Endothelial cell (in vitro differentiated cells): Measurements from ENCODE around the gene PDE4B. TPM values are rescaled to one million over a fixed set of nuclear protein-coding genes. Genes with fewer than 3 reads are reported as not detected.
A peak's percentile ranks its signal among the peaks of the same experiment; 100 is the strongest.

Source experiments
- DNase-seq: peaks from one replicate; pipeline ENCODE4 v3.0.0; 2021; ENCODE audit warnings: low spot score
- H3K27ac Mint-ChIP-seq: one replicate; pipeline ENCODE4 v1.8.0; 2021; ENCODE audit warnings: mixed read lengths, inconsistent platforms; ENCODE audit not compliant: unreplicated experiment
- H3K27me3 Mint-ChIP-seq: one replicate; pipeline ENCODE4 v1.8.0; 2021; ENCODE audit warnings: mild to moderate bottlenecking, moderate library complexity, mixed read lengths, inconsistent platforms; ENCODE audit not compliant: unreplicated experiment
- H3K36me3 Mint-ChIP-seq: one replicate; pipeline ENCODE4 v1.8.0; 2021; ENCODE audit warnings: mild to moderate bottlenecking, low read depth, mixed read lengths, inconsistent platforms; ENCODE audit not compliant: unreplicated experiment
- H3K4me1 Mint-ChIP-seq: one replicate; pipeline ENCODE4 v1.8.0; 2021; ENCODE audit warnings: mild to moderate bottlenecking, mixed read lengths, inconsistent platforms; ENCODE audit not compliant: unreplicated experiment
- H3K4me3 Mint-ChIP-seq: one replicate; pipeline ENCODE4 v1.8.0; 2021; ENCODE audit warnings: mild to moderate bottlenecking, mixed read lengths, inconsistent platforms; ENCODE audit not compliant: unreplicated experiment
- H3K9me3 Mint-ChIP-seq: one replicate; pipeline ENCODE4 v1.8.0; 2021; ENCODE audit warnings: mixed read lengths, inconsistent platforms; ENCODE audit not compliant: unreplicated experiment
- CTCF ChIP-seq: fragments of 200-600 bp; sonication (generic); IDR thresholded peaks from one replicate; pipeline ENCODE4 v1.5.0; 2021; ENCODE audit warnings: antibody characterized with exemption; ENCODE audit not compliant: unreplicated experiment
- total RNA-seq: library from RNA; stranded (reverse); fragmentation: NEBNext Ultra II Directional; extraction: Animal tissue kit (Norgen Biotek cat#: 25700); gene quantifications from one replicate; pipeline ENCODE4 v1.2.1, GENCODE V29; 2021; ENCODE audit not compliant: unreplicated experiment

The PDE4B gene
- total RNA-seq, 1 donor from 2014 or later = 45.6 TPM

GRCh38 chr1:66254785-66255184 lies 462.1 kb downstream of the PDE4B start:
- Mint-ChIP-seq H3K27me3 (peaks cover 2% of the 10 kb centered on the region), H3K4me3 (no peak overlapping the region), H3K9me3 (no peaks in the 10 kb centered on the region), H3K27ac (no peak overlapping the region), H3K36me3 (no peaks in the 10 kb centered on the region), H3K4me1 (peaks cover 25% of the 10 kb centered on the region)
- no peak for TF ChIP-seq CTCF
- no peak for DNase-seq

GRCh38 chr1:66256629-66257572 lies 464.2 kb downstream of the PDE4B start:
- peaks cover 37% of the 10 kb centered on the region for H3K4me1 Mint-ChIP-seq
- no peak for TF ChIP-seq CTCF
- H3K27me3 Mint-ChIP-seq = peaks cover 2% of the 10 kb centered on the region
- H3K4me3 Mint-ChIP-seq = no peak overlapping the region
- H3K36me3 Mint-ChIP-seq = no peaks in the 10 kb centered on the region
- H3K27ac Mint-ChIP-seq = no peak overlapping the region
- H3K9me3 Mint-ChIP-seq = no peaks in the 10 kb centered on the region
- DNase-seq = no peak

DNA sequence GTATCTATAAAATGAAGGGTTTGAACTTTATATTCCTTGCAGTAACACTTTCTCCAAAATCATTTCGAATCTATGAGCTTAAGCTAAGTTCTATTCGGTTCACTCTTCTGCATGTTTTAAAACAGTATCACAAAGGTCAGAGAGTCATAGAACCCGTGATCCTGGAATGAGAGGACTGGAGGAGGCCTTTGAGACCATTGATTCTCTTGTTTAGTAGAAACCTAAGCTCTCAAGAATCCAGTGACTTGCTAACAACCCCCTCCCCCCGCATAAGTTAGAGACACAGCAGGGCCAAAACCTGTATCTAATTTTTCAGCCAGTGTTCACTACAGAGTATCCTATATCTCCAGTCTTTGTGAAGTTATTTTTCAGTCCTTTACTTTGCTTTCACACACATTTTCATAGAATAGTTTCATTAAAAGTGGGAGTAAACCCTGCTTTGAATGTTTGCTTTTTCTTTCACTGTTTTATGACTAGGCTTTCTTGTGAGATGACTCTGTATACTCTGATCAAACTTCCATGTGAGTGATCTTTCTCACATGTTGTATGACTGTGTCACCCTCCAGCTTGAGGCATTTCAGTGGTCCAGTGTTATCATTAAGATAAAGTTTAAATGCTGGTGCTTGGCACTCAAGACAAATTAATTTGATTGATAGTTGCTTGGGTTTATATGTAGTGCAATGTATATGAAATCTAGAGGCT lies 465.9 kb downstream of the PDE4B start:
- no peak for TF ChIP-seq CTCF
- no peak for DNase-seq
- Mint-ChIP-seq H3K4me1 (peaks cover 50% of the 10 kb centered on the region), H3K4me3 (no peak overlapping the region), H3K36me3 (no peaks in the 10 kb centered on the region), H3K27me3 (no peaks in the 10 kb centered on the region), H3K9me3 (no peaks in the 10 kb centered on the region), H3K27ac (no peak overlapping the region)

- no peak overlapping the region for H3K4me3 Mint-ChIP-seq
- peaks cover 62% of the 10 kb centered on the region for H3K4me1 Mint-ChIP-seq
- H3K27ac Mint-ChIP-seq = peak overlapping the region; percentile 31
- TF ChIP-seq CTCF = no peak
- no peaks in the 10 kb centered on the region for H3K9me3 Mint-ChIP-seq
- H3K27me3 Mint-ChIP-seq = no peaks in the 10 kb centered on the region
- DNase-seq = no peak
- H3K36me3 Mint-ChIP-seq = no peaks in the 10 kb centered on the region
These were observed 468.7 kb downstream of the PDE4B start for GRCh38 chr1:66261364-66261763.
